Measurements from ENCODE around the gene ENDOV.
A peak's percentile ranks its signal among the peaks of the same experiment; 100 is the strongest.

The ENDOV gene

GRCh38 chr17:80433916-80434666 is 19.1 kb downstream of the ENDOV start:
- DNase-seq = no peak

GRCh38 chr17:80437532-80437931 is 22.6 kb downstream of the ENDOV start:
- DNase-seq = no peak

GRCh38 chr17:80438806-80439205 is 23.8 kb downstream of the ENDOV start:
- DNase-seq = no peak

DNA sequence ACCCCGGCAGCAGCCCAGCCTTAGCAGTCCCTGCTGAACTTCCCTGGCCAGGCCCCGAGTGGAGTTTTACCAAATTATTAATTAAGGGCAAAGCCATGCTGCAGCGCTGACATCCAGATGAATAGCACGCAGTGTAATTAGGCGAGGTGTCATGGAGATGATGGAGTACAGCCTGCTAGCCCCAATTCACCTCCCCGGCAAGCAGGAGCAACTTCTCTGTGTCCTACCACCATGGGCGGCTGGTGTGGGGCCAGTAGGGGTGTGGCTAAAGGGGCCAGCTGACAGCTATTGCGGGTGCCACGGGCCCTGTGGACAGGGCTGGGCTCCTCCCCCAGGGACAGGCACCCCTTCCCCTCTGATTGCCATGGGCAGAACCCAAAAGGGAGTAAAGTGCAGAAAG is 24.5 kb downstream of the ENDOV start:
- no peak for DNase-seq

DNA sequence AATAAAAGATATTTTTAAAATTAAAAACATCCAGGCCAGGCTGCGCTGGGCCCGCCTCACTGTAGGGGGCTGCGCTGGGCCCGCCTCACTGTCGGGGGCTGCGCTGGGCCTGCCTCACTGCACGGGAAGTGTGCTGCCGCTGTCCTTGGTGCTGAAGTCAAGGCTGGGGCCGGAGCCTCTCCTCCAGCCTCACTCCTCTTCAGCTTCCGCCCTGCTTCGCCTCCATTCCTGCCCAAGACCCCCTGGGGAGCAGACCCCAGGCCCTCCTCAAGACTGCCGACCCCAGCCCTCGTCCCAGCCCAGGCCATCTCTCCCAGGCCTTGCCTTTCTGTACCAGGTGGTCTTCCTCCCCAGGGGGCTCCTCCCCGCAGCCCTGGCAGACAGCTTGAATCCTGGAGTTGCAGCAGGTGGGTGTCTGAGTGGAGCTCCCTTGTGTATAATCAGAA is 26.2 kb downstream of the ENDOV start:
- DNase-seq = no peak

- DNase-seq = no peak
Observed at GRCh38 chr17:80441598-80442322, 26.8 kb downstream of the ENDOV start.

- no peak for DNase-seq
Observed at GRCh38 chr17:80442323-80442659, 27.3 kb downstream of the ENDOV start.

DNA sequence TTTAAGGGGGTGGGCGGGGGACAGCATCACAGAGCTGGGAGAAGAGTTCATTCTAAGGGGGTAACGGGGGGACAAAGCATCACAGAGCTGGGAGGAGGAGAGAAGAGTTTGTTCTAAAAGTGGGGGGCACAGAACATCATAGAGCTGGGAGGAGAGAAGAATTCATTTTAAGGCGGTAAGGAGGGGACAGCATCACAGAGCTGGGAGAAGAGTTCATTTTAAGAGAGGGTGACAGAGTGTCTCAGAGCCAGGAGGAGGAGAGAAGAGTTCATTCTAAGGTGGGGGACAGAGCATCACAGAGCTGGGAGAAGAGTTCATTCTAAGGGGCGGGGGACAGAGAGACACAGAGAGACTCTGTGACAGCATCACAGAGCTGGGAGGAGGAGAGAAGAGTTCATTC is 27.8 kb downstream of the ENDOV start:
- no peak for DNase-seq

DNA sequence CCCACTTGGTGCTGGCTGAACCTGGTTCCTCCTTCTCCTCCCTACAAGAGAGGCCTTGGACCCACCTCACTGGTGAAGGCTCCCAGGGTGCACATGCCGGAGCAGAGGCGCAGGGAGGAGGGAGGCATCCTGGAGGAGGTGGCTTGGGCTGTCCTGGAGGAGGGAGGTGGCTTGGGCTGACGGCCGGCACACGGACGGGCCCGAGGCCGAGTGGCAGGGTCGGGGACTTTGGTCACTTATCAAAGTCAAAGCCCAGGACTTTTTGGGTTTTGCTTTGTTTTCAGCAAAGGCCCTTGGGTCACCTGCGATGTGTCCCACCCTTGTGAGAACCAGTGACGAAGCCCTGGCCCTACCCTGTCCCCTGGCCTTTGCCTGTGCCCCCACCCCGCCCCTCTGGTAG is 28.5 kb downstream of the ENDOV start:
- no peak for DNase-seq

DNA sequence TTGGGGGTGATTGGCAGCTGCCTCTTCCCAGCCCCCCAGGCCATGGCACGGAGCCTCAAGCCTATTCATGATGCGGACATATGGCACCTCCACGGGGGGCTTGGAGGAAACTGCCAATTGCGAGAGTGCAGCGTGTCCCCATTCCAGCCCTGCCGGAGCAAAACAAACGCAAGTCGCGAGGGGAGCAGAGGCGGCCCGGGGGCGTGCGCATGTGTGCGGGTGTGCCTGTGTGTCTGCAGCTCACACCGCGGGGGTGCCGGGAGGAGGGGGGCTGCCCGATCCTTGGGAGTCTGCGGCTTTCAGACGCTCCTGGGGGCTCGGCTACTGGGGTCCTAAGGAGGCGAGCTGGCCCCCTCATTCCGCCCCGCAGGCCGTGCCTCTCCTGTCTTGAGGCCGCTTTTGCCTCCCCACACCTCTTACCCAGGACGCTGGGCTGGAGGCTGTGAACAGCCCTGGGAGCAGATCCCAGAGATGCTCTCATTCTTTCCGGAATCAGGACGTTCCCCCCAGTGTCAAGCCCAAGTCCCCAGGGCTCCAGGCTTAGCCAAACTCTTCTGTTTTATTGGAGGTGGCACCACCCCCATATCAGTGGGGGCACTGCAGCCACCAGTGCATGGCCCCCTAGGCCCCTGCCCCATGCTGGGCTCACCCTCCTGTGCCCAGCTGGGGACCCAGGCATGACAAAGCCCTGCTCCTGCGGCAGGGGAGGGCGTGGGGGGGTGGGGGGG is 29.1 kb downstream of the ENDOV start:
- DNase-seq = peak; percentile 81

- DNase-seq = no peak
Observed at GRCh38 chr17:80444644-80444979, 29.6 kb downstream of the ENDOV start.

DNA sequence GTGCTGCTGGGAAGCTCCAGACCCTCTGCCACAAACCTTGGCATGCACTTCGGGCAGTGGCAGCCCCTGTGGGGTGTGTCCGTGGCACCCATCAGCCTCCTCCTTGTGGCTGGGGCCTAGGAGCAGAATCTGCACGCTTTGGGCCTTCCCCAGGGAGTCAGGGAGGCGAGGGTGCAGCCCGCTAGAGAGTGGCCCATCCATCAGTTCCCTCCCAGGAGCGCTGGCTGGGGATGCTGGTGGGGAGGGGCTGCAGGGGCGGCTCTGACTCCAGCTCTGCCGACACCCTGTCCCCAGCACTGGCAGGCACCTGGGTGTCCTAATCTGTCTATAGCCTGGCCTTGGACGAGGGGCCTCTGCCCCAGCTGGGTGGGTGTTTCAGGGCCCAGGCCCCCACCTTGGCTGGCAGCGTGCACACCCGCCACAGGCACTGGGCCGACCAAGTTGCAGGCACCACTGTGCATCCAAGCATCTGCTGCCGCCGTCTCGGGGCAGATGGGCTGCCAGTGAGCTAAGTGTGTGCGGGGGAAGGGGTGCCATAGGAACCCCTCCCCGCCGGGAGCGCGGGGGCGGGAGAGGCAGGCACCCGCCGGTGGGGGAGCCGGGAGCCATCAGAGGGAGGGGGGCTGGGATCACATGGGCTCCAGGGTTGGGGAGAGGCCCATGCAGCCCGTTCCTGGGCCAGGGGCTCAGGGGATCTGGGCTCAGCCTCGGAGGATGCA is 30.2 kb downstream of the ENDOV start:
- peak; percentile 85 for DNase-seq

DNA sequence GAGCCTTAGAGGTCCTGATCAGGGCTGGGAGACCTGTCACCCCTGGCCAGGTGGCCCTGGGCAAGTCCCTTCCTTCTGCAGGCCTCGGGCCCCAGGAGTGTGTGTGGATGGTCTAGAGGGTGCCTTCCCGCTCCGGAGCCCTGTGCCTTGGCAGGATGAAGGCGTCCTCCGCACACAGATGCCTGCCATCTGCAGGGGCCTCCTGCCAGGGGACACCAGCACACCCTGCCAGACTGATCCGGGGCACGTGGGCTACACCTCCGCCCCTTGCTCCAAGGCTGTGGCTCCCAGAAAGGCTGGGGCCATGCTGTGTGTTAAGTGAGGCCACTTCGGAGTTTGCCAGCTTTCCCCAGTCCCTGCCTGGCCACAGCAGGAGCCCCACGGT is 30.8 kb downstream of the ENDOV start:
- peak; percentile 89 for DNase-seq

DNA sequence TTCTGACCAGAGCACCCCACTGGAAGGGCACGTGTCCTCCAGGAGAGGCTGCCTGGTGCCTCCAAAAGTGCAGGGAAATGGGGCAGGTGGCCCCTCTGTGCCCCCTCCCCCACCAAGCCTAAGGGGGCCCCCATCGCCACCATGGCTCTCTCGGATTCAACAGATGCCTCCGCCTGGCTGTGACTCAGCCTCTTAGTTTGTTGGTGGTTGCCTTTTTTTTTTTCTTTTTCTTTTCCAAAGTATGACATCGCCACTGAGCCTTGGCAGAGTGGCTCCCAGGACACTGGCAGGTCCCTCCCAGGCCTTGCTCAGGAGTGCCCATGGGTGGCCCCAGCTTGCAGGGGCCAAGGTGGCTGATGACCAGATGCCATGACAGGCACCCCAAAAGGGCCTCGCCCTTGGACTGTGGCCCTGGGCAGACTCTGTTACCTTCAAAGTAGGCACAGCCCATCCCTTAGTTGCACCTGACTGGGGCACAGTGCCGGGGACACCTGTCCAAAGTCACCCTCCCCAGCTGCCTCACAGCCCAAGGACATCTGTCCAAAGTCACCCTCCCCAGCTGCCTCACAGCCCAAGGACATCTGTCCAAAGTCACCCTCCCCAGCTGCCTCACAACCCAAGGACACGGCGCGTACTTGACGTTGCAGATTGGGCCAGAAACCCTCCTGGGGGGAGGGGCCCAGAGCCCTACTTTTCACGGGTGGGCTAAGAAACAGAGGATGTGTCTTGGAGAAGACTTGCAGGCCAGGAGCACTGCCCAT is 31.9 kb downstream of the ENDOV start:
- DNase-seq = no peak

DNA sequence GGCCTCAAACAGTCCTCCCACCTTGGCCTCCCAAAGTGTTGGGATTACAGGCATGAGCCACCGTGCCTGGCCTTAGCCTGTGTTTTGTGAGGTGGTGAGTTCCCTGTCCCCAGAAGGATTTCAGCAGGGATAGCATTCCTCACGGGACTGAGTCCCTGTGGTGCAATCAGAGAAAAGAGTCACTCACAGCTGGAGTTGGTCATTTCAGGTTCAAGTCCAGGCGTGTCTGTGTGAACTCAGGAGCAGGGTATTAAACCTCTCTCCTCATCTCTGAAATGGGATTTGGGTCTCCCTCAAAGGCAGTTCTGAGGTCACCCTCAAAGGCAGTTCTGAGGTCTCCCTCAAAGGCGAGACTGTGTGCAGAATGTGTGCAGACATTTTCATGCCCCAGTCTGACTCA is 32.8 kb downstream of the ENDOV start:
- DNase-seq = no peak

- no peak for DNase-seq
Observed at GRCh38 chr17:80449194-80449929, 34.4 kb downstream of the ENDOV start.

DNA sequence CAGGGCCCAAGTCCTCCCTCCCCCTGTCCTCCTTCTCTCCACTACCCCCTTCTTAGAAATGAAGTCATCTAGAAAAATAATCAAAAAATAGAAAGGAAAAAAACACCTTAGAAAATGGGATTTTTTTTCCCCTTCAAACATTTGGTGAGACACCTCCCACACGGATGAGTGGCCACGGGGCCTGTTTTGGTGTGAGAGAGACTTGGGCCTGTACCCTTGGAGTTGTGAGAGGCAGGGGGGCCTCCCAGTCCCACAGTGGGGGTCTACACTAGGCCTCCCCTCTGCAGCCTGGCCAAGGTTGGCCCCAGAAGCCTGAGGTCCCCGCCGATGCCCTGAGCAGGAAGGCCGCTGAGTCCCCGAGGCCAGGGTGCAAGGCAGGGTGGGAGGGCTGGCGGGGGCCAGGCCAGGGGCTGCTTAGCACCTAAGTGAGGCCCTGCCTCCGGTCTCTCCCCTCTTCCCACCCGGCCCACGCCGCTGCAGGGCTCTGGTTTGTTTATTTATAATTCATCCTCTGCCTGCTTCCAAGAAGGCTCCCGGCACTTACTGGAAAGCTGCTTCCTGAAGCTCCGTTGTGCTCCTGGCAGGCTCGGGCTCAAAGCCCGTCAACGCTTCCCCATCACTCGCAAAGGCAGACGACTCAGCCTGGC is 35.1 kb downstream of the ENDOV start:
- no peak for DNase-seq

GRCh38 chr17:80451104-80451775 is 36.3 kb downstream of the ENDOV start:
- DNase-seq = no peak

GRCh38 chr17:80452173-80452915 is 37.4 kb downstream of the ENDOV start:
- DNase-seq = peak; percentile 81

Data from DMS 273 treated with DMSO at 0.1 percent for 48 hours (cell line).